ENCODE data around the gene PTPRT.

PTPRT gene

DNA sequence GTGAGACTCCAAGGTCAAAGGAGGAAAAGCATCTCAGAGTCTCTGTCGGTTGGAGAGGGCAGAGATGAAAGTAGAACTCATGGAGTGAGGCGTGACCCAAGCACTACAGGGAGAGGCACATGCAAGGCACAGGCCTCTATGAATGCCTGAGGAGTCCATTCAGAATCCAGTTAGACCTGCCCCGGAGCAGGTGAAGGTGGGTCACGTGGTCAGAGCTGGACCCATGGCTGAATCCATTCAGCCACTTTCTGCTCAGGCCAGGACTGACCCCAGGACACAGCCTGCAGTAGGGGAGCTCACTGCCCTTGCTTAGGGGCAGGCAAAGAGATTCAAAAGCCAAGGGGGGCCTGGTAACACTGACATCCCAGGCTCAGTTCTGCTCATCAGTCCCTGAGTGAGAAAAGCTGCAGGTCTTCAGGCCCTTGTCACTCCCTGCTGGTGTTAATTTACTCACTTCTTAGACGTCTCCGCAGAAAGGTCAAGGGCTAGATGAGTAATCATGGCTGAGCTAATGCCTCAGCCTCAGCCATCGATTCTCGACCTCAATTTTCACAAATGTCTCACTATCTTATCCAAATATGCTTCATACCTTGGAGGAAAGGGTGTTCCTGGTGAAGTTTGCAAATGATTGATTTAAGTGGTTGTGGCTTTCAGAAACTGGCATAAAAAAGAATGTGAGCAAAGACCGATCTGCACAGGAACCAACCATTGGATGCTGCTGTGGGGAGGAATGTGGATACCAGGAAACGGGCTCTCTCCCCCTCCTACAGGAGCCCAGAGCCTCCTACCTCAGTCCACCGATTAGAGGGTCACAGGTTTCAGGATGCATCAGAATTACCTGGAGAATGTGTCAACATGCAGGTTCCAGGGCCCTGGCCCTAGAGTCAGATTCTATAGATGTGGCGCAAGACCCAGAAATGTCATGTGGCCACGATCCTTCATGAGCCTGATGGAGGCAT is 584.4 kb downstream of the PTPRT start:
- Histone ChIP-seq H3K9me3 (ENCODE audit: control insufficient read depth, low read length) (no peaks in the 10 kb centered on the region), H3K4me1 (ENCODE audit: control insufficient read depth, insufficient read depth, low read length) (no peaks in the 10 kb centered on the region), H3K4me3 (ENCODE audit: low read length) (no peak overlapping the region), H3K9ac (ENCODE audit: low read length) (no peak overlapping the region), H3K36me3 (ENCODE audit: control insufficient read depth, insufficient read depth, low read length, severe bottlenecking) (no peaks in the 10 kb centered on the region), H3K27me3 (replicated peaks; ENCODE audit: control insufficient read depth, insufficient read depth, low read length) (no peaks in the 10 kb centered on the region)
- DNase-seq (ENCODE audit: low read depth) = no peak

- H3K9ac ChIP-seq (ENCODE audit: low read length) = no peak overlapping the region
Measured at GRCh38 chr20:42603655-42604054, 586.1 kb downstream of the PTPRT start.

DNA sequence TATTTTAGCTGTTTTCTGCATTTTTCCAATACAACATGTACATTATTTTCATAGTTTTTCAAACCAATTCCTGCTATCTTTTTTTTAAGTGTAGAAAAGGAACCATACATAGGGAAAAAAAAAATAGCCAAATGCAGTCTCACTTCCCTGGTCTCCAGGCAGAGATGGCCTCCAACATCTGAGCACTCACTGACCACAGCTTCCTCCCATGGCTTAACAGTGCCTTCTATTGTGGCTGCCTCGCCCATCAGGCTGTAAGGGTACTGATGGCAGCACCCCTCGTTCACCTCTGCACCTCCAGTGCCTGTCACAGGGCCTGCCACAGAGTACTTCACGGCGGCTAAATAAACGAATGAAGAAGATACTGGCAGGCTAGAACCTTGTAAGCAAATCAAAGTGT is 591.1 kb downstream of the PTPRT start:
- no peak for DNase-seq (ENCODE audit: low read depth)
- H3K4me1 ChIP-seq (ENCODE audit: control insufficient read depth, insufficient read depth, low read length) = no peaks in the 10 kb centered on the region
- no peak overlapping the region for H3K9ac ChIP-seq (ENCODE audit: low read length)
- no peaks in the 10 kb centered on the region for H3K9me3 ChIP-seq (ENCODE audit: control insufficient read depth, low read length)
- H3K4me3 ChIP-seq (ENCODE audit: low read length) = no peak overlapping the region
- H3K27me3 ChIP-seq (replicated peaks; ENCODE audit: control insufficient read depth, insufficient read depth, low read length) = no peaks in the 10 kb centered on the region
- H3K36me3 ChIP-seq (ENCODE audit: control insufficient read depth, insufficient read depth, low read length, severe bottlenecking) = no peaks in the 10 kb centered on the region

More at GRCh38 chr20:42603655-42604054, 586.1 kb downstream of the PTPRT start:
- Histone ChIP-seq H3K4me1 (ENCODE audit: control insufficient read depth, insufficient read depth, low read length) (no peaks in the 10 kb centered on the region), H3K36me3 (ENCODE audit: control insufficient read depth, insufficient read depth, low read length, severe bottlenecking) (no peaks in the 10 kb centered on the region), H3K27me3 (replicated peaks; ENCODE audit: control insufficient read depth, insufficient read depth, low read length) (no peaks in the 10 kb centered on the region), H3K9me3 (ENCODE audit: control insufficient read depth, low read length) (no peaks in the 10 kb centered on the region), H3K4me3 (ENCODE audit: low read length) (no peak overlapping the region)
- no peak for DNase-seq (ENCODE audit: low read depth)

DNA sequence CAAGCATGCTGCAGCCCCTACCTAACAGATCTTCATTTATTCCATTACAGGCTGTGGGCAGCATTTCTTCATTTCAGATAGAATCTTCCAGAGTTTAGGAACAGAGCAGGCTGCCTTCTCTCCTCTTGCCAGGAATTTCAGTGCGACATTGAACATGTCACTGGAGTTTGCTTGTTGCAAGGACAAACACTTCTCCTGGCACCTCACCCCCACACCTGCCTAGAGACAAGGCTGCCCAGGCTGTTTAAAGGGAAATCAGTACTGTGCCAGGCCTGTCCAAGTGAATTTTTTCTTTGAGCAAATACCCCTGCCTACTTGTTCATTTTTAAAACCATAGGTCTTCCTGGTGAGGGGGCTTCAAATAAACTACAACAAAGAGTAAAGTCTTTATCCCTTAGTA is 594.1 kb downstream of the PTPRT start:
- Histone ChIP-seq H3K36me3 (ENCODE audit: control insufficient read depth, insufficient read depth, low read length, severe bottlenecking) (no peaks in the 10 kb centered on the region), H3K4me1 (ENCODE audit: control insufficient read depth, insufficient read depth, low read length) (no peaks in the 10 kb centered on the region), H3K9me3 (ENCODE audit: control insufficient read depth, low read length) (no peaks in the 10 kb centered on the region), H3K4me3 (ENCODE audit: low read length) (no peak overlapping the region), H3K27me3 (replicated peaks; ENCODE audit: control insufficient read depth, insufficient read depth, low read length) (no peaks in the 10 kb centered on the region), H3K9ac (ENCODE audit: low read length) (no peak overlapping the region)
- no peak for DNase-seq (ENCODE audit: low read depth)

DNA sequence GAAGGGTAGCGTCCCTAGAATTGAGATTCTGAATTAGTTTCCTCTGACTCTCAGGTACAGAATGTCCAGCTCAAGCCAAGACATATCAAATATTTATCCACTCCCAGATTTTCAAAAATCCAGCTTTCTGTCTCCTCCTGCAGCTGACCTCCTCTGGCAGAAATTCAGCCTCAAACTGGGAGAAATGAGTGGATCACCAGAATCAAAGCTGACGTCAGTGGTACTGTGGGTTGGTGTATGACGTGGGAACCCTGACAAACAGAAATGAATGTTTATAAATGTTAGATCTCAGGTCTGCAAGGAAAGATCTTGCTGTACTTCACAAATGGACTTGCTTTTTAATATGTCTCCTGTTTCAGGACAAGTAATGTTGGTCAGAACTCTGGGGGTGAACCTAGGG is 595.0 kb downstream of the PTPRT start:
- no peaks in the 10 kb centered on the region for H3K9me3 ChIP-seq (ENCODE audit: control insufficient read depth, low read length)
- no peaks in the 10 kb centered on the region for H3K27me3 ChIP-seq (replicated peaks; ENCODE audit: control insufficient read depth, insufficient read depth, low read length)
- DNase-seq (ENCODE audit: low read depth) = no peak
- no peaks in the 10 kb centered on the region for H3K36me3 ChIP-seq (ENCODE audit: control insufficient read depth, insufficient read depth, low read length, severe bottlenecking)
- no peak overlapping the region for H3K4me3 ChIP-seq (ENCODE audit: low read length)
- no peak overlapping the region for H3K9ac ChIP-seq (ENCODE audit: low read length)
- no peaks in the 10 kb centered on the region for H3K4me1 ChIP-seq (ENCODE audit: control insufficient read depth, insufficient read depth, low read length)

- H3K36me3 ChIP-seq (ENCODE audit: control insufficient read depth, insufficient read depth, low read length, severe bottlenecking) = no peaks in the 10 kb centered on the region
Measured at GRCh38 chr20:42594011-42594410, 595.7 kb downstream of the PTPRT start.

GRCh38 chr20:42589976-42590639 is 599.6 kb downstream of the PTPRT start:
- Histone ChIP-seq H3K36me3 (ENCODE audit: control insufficient read depth, insufficient read depth, low read length, severe bottlenecking) (no peaks in the 10 kb centered on the region), H3K9me3 (ENCODE audit: control insufficient read depth, low read length) (no peaks in the 10 kb centered on the region), H3K9ac (ENCODE audit: low read length) (no peak overlapping the region), H3K4me1 (ENCODE audit: control insufficient read depth, insufficient read depth, low read length) (no peaks in the 10 kb centered on the region), H3K27me3 (replicated peaks; ENCODE audit: control insufficient read depth, insufficient read depth, low read length) (no peaks in the 10 kb centered on the region), H3K4me3 (ENCODE audit: low read length) (no peak overlapping the region)
- DNase-seq (ENCODE audit: low read depth) = no peak

More at GRCh38 chr20:42594011-42594410, 595.7 kb downstream of the PTPRT start:
- Histone ChIP-seq H3K9ac (ENCODE audit: low read length) (no peak overlapping the region), H3K4me3 (ENCODE audit: low read length) (no peak overlapping the region), H3K27me3 (replicated peaks; ENCODE audit: control insufficient read depth, insufficient read depth, low read length) (no peaks in the 10 kb centered on the region), H3K4me1 (ENCODE audit: control insufficient read depth, insufficient read depth, low read length) (no peaks in the 10 kb centered on the region), H3K9me3 (ENCODE audit: control insufficient read depth, low read length) (no peaks in the 10 kb centered on the region)
- DNase-seq (ENCODE audit: low read depth) = no peak

GRCh38 chr20:42588847-42589246 is 600.9 kb downstream of the PTPRT start:
- H3K9me3 ChIP-seq (ENCODE audit: control insufficient read depth, low read length) = no peaks in the 10 kb centered on the region
- H3K36me3 ChIP-seq (ENCODE audit: control insufficient read depth, insufficient read depth, low read length, severe bottlenecking) = no peaks in the 10 kb centered on the region
- H3K9ac ChIP-seq (ENCODE audit: low read length) = no peak overlapping the region
- H3K27me3 ChIP-seq (replicated peaks; ENCODE audit: control insufficient read depth, insufficient read depth, low read length) = no peaks in the 10 kb centered on the region
- no peaks in the 10 kb centered on the region for H3K4me1 ChIP-seq (ENCODE audit: control insufficient read depth, insufficient read depth, low read length)
- H3K4me3 ChIP-seq (ENCODE audit: low read length) = no peak overlapping the region
- DNase-seq (ENCODE audit: low read depth) = no peak

DNA sequence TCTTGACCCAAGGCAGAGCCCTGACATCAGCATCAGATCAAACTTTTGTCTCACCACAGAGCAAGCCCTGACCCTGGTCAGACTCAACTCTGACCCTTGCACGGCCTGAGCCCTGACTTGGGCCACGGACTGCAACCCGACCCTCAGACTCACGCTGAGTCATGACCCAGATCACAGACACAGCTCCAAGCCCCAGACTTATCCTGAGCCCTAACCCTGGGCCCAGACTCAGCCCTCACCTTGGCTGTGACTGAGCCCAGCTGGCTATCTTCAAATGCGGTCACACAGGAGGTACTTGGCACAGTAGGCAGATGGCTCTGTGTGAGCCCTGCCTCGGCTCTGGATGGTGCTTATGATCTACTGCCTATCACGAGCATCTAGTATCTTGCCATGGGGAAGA is 602.3 kb downstream of the PTPRT start:
- Histone ChIP-seq H3K4me1 (ENCODE audit: control insufficient read depth, insufficient read depth, low read length) (no peaks in the 10 kb centered on the region), H3K4me3 (ENCODE audit: low read length) (no peak overlapping the region), H3K36me3 (ENCODE audit: control insufficient read depth, insufficient read depth, low read length, severe bottlenecking) (no peaks in the 10 kb centered on the region), H3K27me3 (replicated peaks; ENCODE audit: control insufficient read depth, insufficient read depth, low read length) (no peaks in the 10 kb centered on the region), H3K9me3 (ENCODE audit: control insufficient read depth, low read length) (no peaks in the 10 kb centered on the region), H3K9ac (ENCODE audit: low read length) (no peak overlapping the region)
- no peak for DNase-seq (ENCODE audit: low read depth)

GRCh38 chr20:42581311-42581710 is 608.4 kb downstream of the PTPRT start:
- no peak overlapping the region for H3K9ac ChIP-seq (ENCODE audit: low read length)
- no peak for DNase-seq (ENCODE audit: low read depth)
- no peak overlapping the region for H3K4me3 ChIP-seq (ENCODE audit: low read length)
- H3K4me1 ChIP-seq (ENCODE audit: control insufficient read depth, insufficient read depth, low read length) = no peaks in the 10 kb centered on the region
- no peaks in the 10 kb centered on the region for H3K27me3 ChIP-seq (replicated peaks; ENCODE audit: control insufficient read depth, insufficient read depth, low read length)
- H3K36me3 ChIP-seq (ENCODE audit: control insufficient read depth, insufficient read depth, low read length, severe bottlenecking) = no peaks in the 10 kb centered on the region
- no peaks in the 10 kb centered on the region for H3K9me3 ChIP-seq (ENCODE audit: control insufficient read depth, low read length)

GRCh38 chr20:42576167-42576566 is 613.5 kb downstream of the PTPRT start:
- H3K27me3 ChIP-seq (replicated peaks; ENCODE audit: control insufficient read depth, insufficient read depth, low read length) = no peaks in the 10 kb centered on the region
- no peak for DNase-seq (ENCODE audit: low read depth)
- no peak overlapping the region for H3K4me3 ChIP-seq (ENCODE audit: low read length)
- H3K4me1 ChIP-seq (ENCODE audit: control insufficient read depth, insufficient read depth, low read length) = no peaks in the 10 kb centered on the region
- H3K36me3 ChIP-seq (ENCODE audit: control insufficient read depth, insufficient read depth, low read length, severe bottlenecking) = no peaks in the 10 kb centered on the region
- H3K9ac ChIP-seq (ENCODE audit: low read length) = no peak overlapping the region
- peaks cover 2% of the 10 kb centered on the region for H3K9me3 ChIP-seq (ENCODE audit: control insufficient read depth, low read length)

All from adipocyte (in vitro differentiated cells).